Mucosa of descending colon (tissue), 3 donors: ENCODE results near the gene PSMB3. TPM values are rescaled to one million over a fixed set of nuclear protein-coding genes. Genes with fewer than 3 reads are reported as not detected.

Source experiments
- ATAC-seq: fragments of 200-7000 bp; cut with Tn5 transposase; one replicate; pipeline ENCODE4 v1.9.1; 2020; ENCODE audit warnings: mild to moderate bottlenecking, moderate library complexity
- DNase-seq, 3 donors: peaks; one replicate each; pipeline ENCODE4 v3.0.0-alpha.2; 2020
- H3K36me3 ChIP-seq: fragments of 200-600 bp; one replicate; pipeline ENCODE4 v1.8.0; 2021; ENCODE audit warnings: low read depth, mild to moderate bottlenecking
- H3K4me1 ChIP-seq: fragments of 200-600 bp; one replicate; pipeline ENCODE4 v1.8.0; 2021; ENCODE audit warnings: low read depth, mild to moderate bottlenecking
- H3K4me3 ChIP-seq: fragments of 200-600 bp; one replicate; pipeline ENCODE4 v1.8.0; 2021; ENCODE audit warnings: mild to moderate bottlenecking
- H3K9me3 ChIP-seq: fragments of 200-600 bp; one replicate; pipeline ENCODE4 v1.8.0; 2021; ENCODE audit warnings: mild to moderate bottlenecking
- CTCF ChIP-seq: fragments of 200-600 bp; IDR thresholded peaks from one replicate; pipeline ENCODE4 v1.8.0; 2022; ENCODE audit warnings: antibody characterized with exemption, mild to moderate bottlenecking
- intact Hi-C, 2 donors: fragments of 100-400 bp; cut with DNase I in 1 of 2; cut with micrococcal nuclease in 1 of 2; formaldehyde crosslinking; loops; one replicate each; pipeline versions ENCODE4 v1.11.0 to v1.11.1; 2022; cut with DNase I, micrococcal nuclease
- total RNA-seq, 3 donors: library from RNA; stranded (reverse); fragmentation: NEBNext Ultra II Directional in 2 of 3; extraction: Animal tissue kit (Norgen Biotek cat#: 25700) in 2 of 3; gene quantifications; one replicate each; pipeline versions ENCODE4 v1.2.1 to v1.2.4, GENCODE V29; 2021 to 2023
- donor health status: DM: no; HTN: no; CAD: no; lungs with moderate emphysema.
- donor health status: DM: no; HTN: no; CAD: no.
- donor health status: DM: no; HTN: yes; CAD: no.

The PSMB3 gene
- total RNA-seq, 3 donors from 2014 or later = 129 to 197 (median 145) TPM

GRCh38 chr17:38740806-38741205, 11.7 kb upstream of the PSMB3 start:
- no peak for ATAC-seq
- no peak for DNase-seq
- Histone ChIP-seq H3K9me3 (no peaks in the 10 kb centered on the region), H3K36me3 (no peaks in the 10 kb centered on the region), H3K4me1 (peaks cover 30% of the 10 kb centered on the region), H3K4me3 (no peak overlapping the region)
- intact Hi-C loops = no loop called here
- no peak for TF ChIP-seq CTCF

- no peak for ATAC-seq
- intact Hi-C loops = no loop called here
- TF ChIP-seq CTCF = no peak
- Histone ChIP-seq H3K36me3 (no peaks in the 10 kb centered on the region), H3K9me3 (no peaks in the 10 kb centered on the region), H3K4me3 (no peak overlapping the region), H3K4me1 (peaks cover 32% of the 10 kb centered on the region)
- DNase-seq = no peak
Measured at GRCh38 chr17:38741461-38741860, 11.1 kb upstream of the PSMB3 start.

- peak; percentile 78 to 83 (median 82) for DNase-seq
Measured at GRCh38 chr17:38741921-38742410, 10.6 kb upstream of the PSMB3 start.

GRCh38 chr17:38742411-38743308, 9.9 kb upstream of the PSMB3 start:
- DNase-seq (peak in 1 of 3 donors; percentile 83), ATAC-seq (peak; percentile 79)
- Histone ChIP-seq H3K36me3 (no peaks in the 10 kb centered on the region), H3K4me3 (no peak overlapping the region), H3K9me3 (no peaks in the 10 kb centered on the region), H3K4me1 (peaks cover 43% of the 10 kb centered on the region)
- TF ChIP-seq CTCF = no peak
- intact Hi-C loops = no loop called here

More at GRCh38 chr17:38741921-38742410, 10.6 kb upstream of the PSMB3 start:
- intact Hi-C loops = no loop called here
- no peaks in the 10 kb centered on the region for H3K36me3 ChIP-seq
- H3K4me3 ChIP-seq = no peak overlapping the region
- H3K4me1 ChIP-seq = peaks cover 36% of the 10 kb centered on the region
- no peak for TF ChIP-seq CTCF
- ATAC-seq = peak; percentile 85
- no peaks in the 10 kb centered on the region for H3K9me3 ChIP-seq

- no peak for TF ChIP-seq CTCF
- Histone ChIP-seq H3K9me3 (no peaks in the 10 kb centered on the region), H3K36me3 (no peaks in the 10 kb centered on the region), H3K4me1 (peaks cover 49% of the 10 kb centered on the region), H3K4me3 (no peak overlapping the region)
- DNase-seq = peak in 1 of 3 donors; percentile 27
- no peak for ATAC-seq
- intact Hi-C loops = no loop called here
Measured at GRCh38 chr17:38743556-38744171, 8.9 kb upstream of the PSMB3 start.
